WERI-Rb-1 (cell line): ENCODE results near the gene ATP4B.

Experiments used
- DNase-seq: peaks from one replicate; pipeline ENCODE4 v3.0.0-alpha.2; 2020
- H3K27ac ChIP-seq: fragments of 250-450 bp; sonication (Bioruptor Pico); 2 replicates; pipeline ENCODE4 v1.5.1; 2020; ENCODE audit warnings: mild to moderate bottlenecking, moderate library complexity
- H3K27me3 ChIP-seq: fragments of 250-450 bp; sonication (Bioruptor Pico); 2 replicates; pipeline ENCODE4 v1.5.1; 2021; ENCODE audit warnings: mild to moderate bottlenecking, low read depth, moderate library complexity; ENCODE audit not compliant: insufficient read depth, severe bottlenecking
- H3K36me3 ChIP-seq: fragments of 250-450 bp; sonication (Bioruptor Pico); 2 replicates; pipeline ENCODE4 v1.5.1; 2020; ENCODE audit warnings: mild to moderate bottlenecking, moderate library complexity
- H3K4me3 ChIP-seq: 2 replicates; pipeline ENCODE4 v1.5.1; 2011; ENCODE audit warnings: low read depth, mild to moderate bottlenecking, control low read depth, low read length
- H3K9me3 ChIP-seq: fragments of 250-450 bp; sonication (Bioruptor Pico); 2 replicates; pipeline ENCODE4 v1.5.1; 2021; ENCODE audit warnings: mild to moderate bottlenecking, moderate library complexity; ENCODE audit not compliant: severe bottlenecking
- CTCF ChIP-seq: IDR thresholded peaks from 2 replicates; pipeline ENCODE4 v1.5.1; 2011; ENCODE audit warnings: low read depth, mild to moderate bottlenecking, control low read depth, inconsistent platforms, low read length

Gene ATP4B

GRCh38 chr13:113612607-113613006 is 45.4 kb downstream of the ATP4B start:
- TF ChIP-seq CTCF: no peak
- no peaks in the 10 kb centered on the region for H3K9me3 ChIP-seq
- H3K36me3 ChIP-seq: peaks cover 96% of the 10 kb centered on the region
- DNase-seq: no peak
- no peak overlapping the region for H3K4me3 ChIP-seq
- H3K27ac ChIP-seq: no peak overlapping the region
- H3K27me3 ChIP-seq: no peaks in the 10 kb centered on the region

- no peak overlapping the region for H3K4me3 ChIP-seq
- DNase-seq: no peak
- no peaks in the 10 kb centered on the region for H3K27me3 ChIP-seq
- TF ChIP-seq CTCF: no peak
- peaks cover 100% of the 10 kb centered on the region for H3K36me3 ChIP-seq
- no peak overlapping the region for H3K27ac ChIP-seq
- H3K9me3 ChIP-seq: no peaks in the 10 kb centered on the region
These were observed 46.0 kb downstream of the ATP4B start for GRCh38 chr13:113611996-113612395.

- H3K9me3 ChIP-seq: no peaks in the 10 kb centered on the region
- no peak overlapping the region for H3K4me3 ChIP-seq
- peaks cover 97% of the 10 kb centered on the region for H3K36me3 ChIP-seq
- no peak for TF ChIP-seq CTCF
- H3K27ac ChIP-seq: no peak overlapping the region
- no peak for DNase-seq
- no peaks in the 10 kb centered on the region for H3K27me3 ChIP-seq
These were observed 47.7 kb downstream of the ATP4B start for GRCh38 chr13:113610266-113610665.

- no peaks in the 10 kb centered on the region for H3K27me3 ChIP-seq
- H3K36me3 ChIP-seq: peaks cover 97% of the 10 kb centered on the region
- TF ChIP-seq CTCF: no peak
- no peak overlapping the region for H3K4me3 ChIP-seq
- DNase-seq: no peak
- H3K27ac ChIP-seq: no peak overlapping the region
- no peaks in the 10 kb centered on the region for H3K9me3 ChIP-seq
These were observed 48.4 kb downstream of the ATP4B start for GRCh38 chr13:113609616-113610015.

- no peak for TF ChIP-seq CTCF
- Histone ChIP-seq H3K27ac (no peak overlapping the region), H3K9me3 (no peaks in the 10 kb centered on the region), H3K27me3 (no peaks in the 10 kb centered on the region), H3K4me3 (no peak overlapping the region), H3K36me3 (peaks cover 96% of the 10 kb centered on the region)
- no peak for DNase-seq
These were observed 48.9 kb downstream of the ATP4B start for GRCh38 chr13:113608967-113609533.
